Astrocyte (in vitro differentiated cells and primary cell): ENCODE results near the gene TRMT2B.
"Not testable (repeated sequence)": the region's sequence is repeated elsewhere in the genome, so short reads cannot be mapped to it uniquely, and the experiment has no call there.

Experiments used
- CTCF ChIP-seq: IDR thresholded peaks from 2 replicates; pipeline ENCODE4 v1.5.1; 2011; ENCODE audit warnings: low read depth, mild to moderate bottlenecking, inconsistent platforms, low read length, moderate library complexity; ENCODE audit not compliant: insufficient read depth
- EZH2 ChIP-seq: IDR thresholded peaks from 2 replicates; pipeline ENCODE4 v1.6.1; 2012; ENCODE audit warnings: mild to moderate bottlenecking, low read length, inconsistent platforms; ENCODE audit not compliant: insufficient read depth

GRCh38 chrX:100981498-100981845 lies 70.4 kb downstream of the TRMT2B start:
- not testable (repeated sequence) for TF ChIP-seq CTCF, EZH2
